Fibroblast of lung (primary cell): Measurements from ENCODE around the gene SCAPER. TPM values are rescaled to one million over a fixed set of nuclear protein-coding genes. Genes with fewer than 3 reads are reported as not detected.

ENCODE experiments used
- DNase-seq, 2 donors: peaks; one replicate each; pipeline versions ENCODE4 v3.0.0 to v3.0.0-alpha.2; 2010; ENCODE audit warnings: low read depth in 2 of 2
- H2AFZ ChIP-seq: 2 replicates; pipeline ENCODE4 v1.5.1; 2012; ENCODE audit warnings: low read length, control low read depth, inconsistent platforms
- H3K27ac ChIP-seq: 2 replicates; pipeline ENCODE4 v1.5.1; 2011; ENCODE audit warnings: low read length, control low read depth; ENCODE audit not compliant: insufficient read depth
- H3K27me3 ChIP-seq: 2 replicates; pipeline ENCODE4 v1.5.1; 2011; ENCODE audit warnings: mild to moderate bottlenecking, low read length; ENCODE audit not compliant: control insufficient read depth, insufficient read depth
- H3K36me3 ChIP-seq: 2 replicates; pipeline ENCODE4 v1.5.1; 2011; ENCODE audit warnings: low read length; ENCODE audit not compliant: control insufficient read depth, insufficient read depth
- H3K4me1 ChIP-seq: 2 replicates; pipeline ENCODE4 v1.5.1; 2011; ENCODE audit warnings: low read length; ENCODE audit not compliant: control insufficient read depth, insufficient read depth; ENCODE audit errors: extremely low read depth
- H3K4me2 ChIP-seq: 2 replicates; pipeline ENCODE4 v1.5.1; 2011; ENCODE audit warnings: low read length, control low read depth; ENCODE audit not compliant: insufficient read depth; ENCODE audit errors: extremely low read depth
- H3K4me3 ChIP-seq, 4 experiments: fragments of 200-600 bp in 1 of 4; sonication (generic) in 1 of 4; replicated peaks in 1 of 4; 2 replicates each; pipeline ENCODE4 v1.5.1; 2011 to 2016; ENCODE audit warnings: low read length in 4 of 4, low read depth in 3 of 4, mild to moderate bottlenecking in 3 of 4, control low read depth in 2 of 4, inconsistent platforms in 1 of 4, mixed read lengths in 1 of 4; ENCODE audit not compliant: insufficient read depth in 1 of 4; ENCODE audit errors: control extremely low read depth in 1 of 4
- H3K79me2 ChIP-seq: 2 replicates; pipeline ENCODE4 v1.5.1; 2012; ENCODE audit warnings: mild to moderate bottlenecking, low read length, inconsistent platforms; ENCODE audit not compliant: control insufficient read depth, insufficient read depth
- H3K9ac ChIP-seq: 2 replicates; pipeline ENCODE4 v1.5.1; 2011; ENCODE audit warnings: mild to moderate bottlenecking, low read length, control low read depth; ENCODE audit not compliant: insufficient read depth
- H3K9me3 ChIP-seq: 2 replicates; pipeline ENCODE4 v1.5.1; 2012; ENCODE audit warnings: low read depth, low read length; ENCODE audit not compliant: control insufficient read depth, insufficient read depth
- H4K20me1 ChIP-seq: 2 replicates; pipeline ENCODE4 v1.5.1; 2011; ENCODE audit warnings: low read length; ENCODE audit not compliant: control insufficient read depth, insufficient read depth; ENCODE audit errors: extremely low read depth
- CTCF ChIP-seq, 2 donors: IDR thresholded peaks in 1 of 2; conservative IDR thresholded peaks in 1 of 2; 1 replicate in 1 of 2; 2 replicates in 1 of 2; pipeline ENCODE4 v1.5.1; 2011 to 2012; ENCODE audit warnings: low read length in 2 of 2, control low read depth in 1 of 2, inconsistent platforms in 1 of 2, low read depth in 1 of 2, mild to moderate bottlenecking in 1 of 2
- EZH2 ChIP-seq: IDR thresholded peaks from 2 replicates; pipeline ENCODE4 v1.5.1; 2012; ENCODE audit warnings: low read length, control low read depth, mild to moderate bottlenecking; ENCODE audit errors: missing control alignments
- polyA plus RNA-seq, 2 donors: library from polyadenylated mRNA; depleted of rRNA in 1 of 2; stranded (reverse) in 1 of 2; unstranded in 1 of 2; fragments of >200 nt; gene quantifications; 2 replicates each; pipeline ENCODE4 v1.2.1, GENCODE V29; 2011 to 2012; ENCODE audit warnings: missing spikeins in 1 of 2
- total RNA-seq: library from RNA; depleted of rRNA; stranded (reverse); fragments of >200 nt; gene quantifications from 2 replicates; pipeline ENCODE4 v1.2.1, GENCODE V29; 2014

SCAPER gene
- total and polyA plus RNA-seq, 2 donors (not counting 1 experiment from before 2014, with no cell fraction given) = 2.3 to 9.1 TPM

DNA sequence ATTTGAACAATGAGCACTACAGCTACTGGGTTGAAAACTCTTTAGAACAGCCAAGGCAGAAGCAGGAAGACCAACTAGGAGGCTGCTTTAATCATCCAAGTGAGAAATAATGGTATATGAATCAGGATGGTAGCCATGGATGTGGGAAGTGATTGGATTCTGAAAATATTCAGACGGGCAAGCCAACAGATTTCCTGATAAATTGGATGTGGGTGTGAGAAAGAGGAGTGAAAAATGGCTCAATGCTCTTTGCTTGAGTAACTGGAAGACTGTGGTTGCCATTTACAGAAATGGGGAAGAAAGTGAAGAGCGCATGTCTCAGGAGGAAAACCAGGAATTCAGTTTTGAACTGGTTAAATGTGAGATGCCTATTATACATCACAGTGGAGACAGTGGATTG lies 518.2 kb downstream of the SCAPER start:
- Histone ChIP-seq H2AFZ (no peak overlapping the region), H3K4me2 (no peak overlapping the region), H3K27ac (no peak overlapping the region), H3K9me3 (no peaks in the 10 kb centered on the region), H3K79me2 (no peaks in the 10 kb centered on the region), H3K27me3 (no peaks in the 10 kb centered on the region), H3K4me3 (no peak overlapping the region), H3K4me1 (no peaks in the 10 kb centered on the region), H3K36me3 (no peaks in the 10 kb centered on the region), H4K20me1 (no peaks in the 10 kb centered on the region), H3K9ac (no peak overlapping the region)
- no peak for TF ChIP-seq CTCF (conservative IDR thresholded peaks at IDR 0.05 in 1 of 2, IDR thresholded peaks at IDR 0.05 in 1 of 2; ENCODE audit: low read depth in 1 of 2, low read length in 2 of 2)
- no peak for TF ChIP-seq EZH2
- DNase-seq = peak in 1 of 2 donors; percentile 62

DNA sequence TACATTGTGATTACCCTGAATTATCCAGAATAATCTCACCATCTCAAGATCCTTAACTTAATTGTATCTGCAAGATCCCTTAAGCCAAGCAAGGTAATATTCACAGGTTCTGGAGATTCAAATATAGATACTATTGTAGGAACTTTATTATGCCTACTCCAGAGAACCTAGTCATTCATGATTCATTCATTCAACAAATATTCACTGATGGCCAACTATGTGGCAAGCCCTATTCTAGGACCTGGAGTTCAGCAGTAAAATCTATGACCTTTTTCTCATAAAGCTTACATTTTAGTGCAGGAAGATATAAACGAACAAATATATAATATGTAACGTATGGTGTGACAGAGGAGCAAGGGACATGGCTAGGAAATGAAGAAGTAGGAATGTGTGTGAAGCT lies 519.0 kb downstream of the SCAPER start:
- no peak overlapping the region for H3K4me3 ChIP-seq
- no peaks in the 10 kb centered on the region for H4K20me1 ChIP-seq
- H3K27me3 ChIP-seq = no peaks in the 10 kb centered on the region
- H3K9ac ChIP-seq = no peak overlapping the region
- no peaks in the 10 kb centered on the region for H3K79me2 ChIP-seq
- H2AFZ ChIP-seq = no peak overlapping the region
- no peak overlapping the region for H3K27ac ChIP-seq
- TF ChIP-seq EZH2 = no peak
- TF ChIP-seq CTCF (conservative IDR thresholded peaks at IDR 0.05 in 1 of 2, IDR thresholded peaks at IDR 0.05 in 1 of 2; ENCODE audit: low read depth in 1 of 2, low read length in 2 of 2) = no peak
- H3K4me2 ChIP-seq = no peak overlapping the region
- no peaks in the 10 kb centered on the region for H3K36me3 ChIP-seq
- no peaks in the 10 kb centered on the region for H3K4me1 ChIP-seq
- no peaks in the 10 kb centered on the region for H3K9me3 ChIP-seq
- DNase-seq = no peak

- no peak overlapping the region for H3K4me3 ChIP-seq
- TF ChIP-seq EZH2 (no peak), CTCF (conservative IDR thresholded peaks at IDR 0.05 in 1 of 2, IDR thresholded peaks at IDR 0.05 in 1 of 2; ENCODE audit: low read depth in 1 of 2, low read length in 2 of 2) (no peak)
- no peak for DNase-seq
- no peaks in the 10 kb centered on the region for H3K27me3 ChIP-seq
- no peaks in the 10 kb centered on the region for H4K20me1 ChIP-seq
- H3K9ac ChIP-seq = no peak overlapping the region
- H3K36me3 ChIP-seq = no peaks in the 10 kb centered on the region
- H3K4me1 ChIP-seq = no peaks in the 10 kb centered on the region
- no peak overlapping the region for H3K4me2 ChIP-seq
- no peak overlapping the region for H2AFZ ChIP-seq
- H3K79me2 ChIP-seq = no peaks in the 10 kb centered on the region
- no peaks in the 10 kb centered on the region for H3K9me3 ChIP-seq
- no peak overlapping the region for H3K27ac ChIP-seq
Measured at GRCh38 chr15:76384409-76384808, 520.7 kb downstream of the SCAPER start.
